WTC11 (cell line): ENCODE results near the gene SUGP2. TPM values are rescaled to one million over a fixed set of nuclear protein-coding genes. Genes with fewer than 3 reads are reported as not detected.
"Not testable (repeated sequence)": the region's sequence is repeated elsewhere in the genome, so short reads cannot be mapped to it uniquely, and the experiment has no call there.

Experiments used
- ATAC-seq: fragments of 200-7000 bp; cut with Tn5 transposase; 2 replicates; pipeline ENCODE4 v1.10.0; 2021; ENCODE audit warnings: mild to moderate bottlenecking, moderate library complexity
- CTCF ChIA-PET: fragments of 300-600 bp; sonication (Branson Sonifier 250); formaldehyde crosslinking; loops from one replicate; lab custom pipeline; 2021; ENCODE audit warnings: antibody characterized with exemption; lab: Charles Lee
- POLR2A ChIA-PET: fragments of 350-600 bp; sonication (Branson Sonifier 250); formaldehyde crosslinking; loops from one replicate; lab custom pipeline; 2021; ENCODE audit warnings: antibody characterized with exemption; lab: Charles Lee
- DNase-seq: peaks from one replicate; pipeline ENCODE4 v3.0.0; 2021; ENCODE audit warnings: low spot score
- H3K27ac Mint-ChIP-seq: 2 replicates; pipeline ENCODE4 v1.8.0; 2021; ENCODE audit warnings: mixed read lengths
- H3K27me3 Mint-ChIP-seq: 2 replicates; pipeline ENCODE4 v1.8.0; 2021; ENCODE audit warnings: low read depth, mild to moderate bottlenecking, moderate library complexity, mixed read lengths
- H3K36me3 Mint-ChIP-seq: 2 replicates; pipeline ENCODE4 v1.8.0; 2021; ENCODE audit warnings: mixed read lengths
- H3K4me1 Mint-ChIP-seq: 2 replicates; pipeline ENCODE4 v1.8.0; 2022; ENCODE audit warnings: mixed read lengths
- H3K4me3 Mint-ChIP-seq: 2 replicates; pipeline ENCODE4 v1.8.0; 2021; ENCODE audit warnings: mild to moderate bottlenecking, moderate library complexity, mixed read lengths
- H3K9me3 Mint-ChIP-seq: 2 replicates; pipeline ENCODE4 v1.8.0; 2021; ENCODE audit warnings: mixed read lengths
- CBFB ChIP-seq: sonication (generic); formaldehyde crosslinking; IDR thresholded peaks from 2 replicates; pipeline ENCODE4 v1.8.1; 2022; ENCODE audit warnings: mild to moderate bottlenecking, low read depth, missing genetic modification reagents
- ETV6 ChIP-seq: sonication (generic); formaldehyde crosslinking; IDR thresholded peaks from 2 replicates; pipeline ENCODE4 v1.8.1; 2022; ENCODE audit warnings: mild to moderate bottlenecking, missing genetic modification reagents
- FOXP1 ChIP-seq: sonication (generic); formaldehyde crosslinking; IDR thresholded peaks from 2 replicates; pipeline ENCODE4 v1.8.0; 2022; ENCODE audit warnings: missing genetic modification reagents, mild to moderate bottlenecking, moderate library complexity, borderline replicate concordance
- GABPB1 ChIP-seq: sonication (generic); formaldehyde crosslinking; IDR thresholded peaks from 2 replicates; pipeline ENCODE4 v1.8.1; 2023; ENCODE audit warnings: mild to moderate bottlenecking, missing genetic modification reagents
- NFATC4 ChIP-seq: fragments of 250-450 bp; sonication (Bioruptor Pico); IDR thresholded peaks from 2 replicates; pipeline ENCODE4 v1.9.0; 2021; ENCODE audit warnings: mild to moderate bottlenecking
- OVOL2 ChIP-seq: fragments of 250-450 bp; sonication (Bioruptor Pico); IDR thresholded peaks from 2 replicates; pipeline ENCODE4 v1.9.0; 2021; ENCODE audit warnings: mild to moderate bottlenecking, borderline replicate concordance
- SMAD3 ChIP-seq: sonication (generic); formaldehyde crosslinking; IDR thresholded peaks from 2 replicates; pipeline ENCODE4 v1.8.0; 2022; ENCODE audit warnings: missing genetic modification reagents, mild to moderate bottlenecking, borderline replicate concordance
- SOX15 ChIP-seq: fragments of 250-450 bp; sonication (Bioruptor Pico); IDR thresholded peaks from 2 replicates; pipeline ENCODE4 v1.9.0; 2021; ENCODE audit warnings: mild to moderate bottlenecking
- ZNF121 ChIP-seq: sonication (generic); formaldehyde crosslinking; IDR thresholded peaks from 2 replicates; pipeline ENCODE4 v1.8.0; 2023; ENCODE audit warnings: missing genetic modification reagents
- ZNF219 ChIP-seq: sonication (generic); formaldehyde crosslinking; IDR thresholded peaks from 2 replicates; pipeline ENCODE4 v1.8.0; 2023; ENCODE audit warnings: missing genetic modification reagents, mild to moderate bottlenecking, borderline replicate concordance
- ZNF317 ChIP-seq: sonication (generic); formaldehyde crosslinking; IDR thresholded peaks from 2 replicates; pipeline ENCODE4 v1.8.1; 2023; ENCODE audit warnings: low read depth, mild to moderate bottlenecking, moderate library complexity, missing genetic modification reagents, borderline replicate concordance
- total RNA-seq: library from RNA; stranded (reverse); gene quantifications from 3 replicates; pipeline ENCODE4 v1.2.3, GENCODE V29; 2021
- TF ChIP-seq, protein P1 (sequence below): sonication (generic); formaldehyde crosslinking; IDR thresholded peaks from 2 replicates; pipeline ENCODE4 v1.8.1; 2022; ENCODE audit warnings: mild to moderate bottlenecking, missing genetic modification reagents, moderate library complexity, borderline replicate concordance
- TF ChIP-seq, protein P2 (sequence below): fragments of 250-450 bp; sonication (Bioruptor Pico); IDR thresholded peaks from 2 replicates; pipeline ENCODE4 v1.9.0; 2021; ENCODE audit warnings: mild to moderate bottlenecking, borderline replicate concordance
- TF ChIP-seq, protein P3 (sequence below): sonication (generic); formaldehyde crosslinking; IDR thresholded peaks from 2 replicates; pipeline ENCODE4 v1.8.0; 2022; ENCODE audit warnings: mild to moderate bottlenecking, missing genetic modification reagents

SUGP2 gene
- total RNA-seq, 1 experiment from 2014 or later, result 160 TPM

DNA sequence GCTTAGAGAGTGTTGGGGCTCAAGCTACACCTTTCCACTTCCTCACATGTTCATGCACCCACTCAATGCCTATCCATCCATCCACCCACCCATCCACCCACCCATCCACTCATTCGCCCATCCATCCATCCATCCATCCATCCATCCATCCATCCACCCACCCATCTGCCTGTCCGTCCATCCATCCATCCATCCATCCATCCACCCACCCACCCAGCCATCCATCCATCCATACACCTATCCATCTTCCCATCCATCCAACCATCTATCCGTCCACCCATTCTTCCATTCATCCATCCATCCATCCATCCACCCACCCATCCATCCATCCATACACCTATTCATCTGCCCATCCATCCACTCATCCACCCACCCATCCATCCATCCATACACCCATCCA is 79.2 kb downstream of the SUGP2 start (continued):
- no peak for TF ChIP-seq ZNF121 (CRISPR knock-in tag)

DNA sequence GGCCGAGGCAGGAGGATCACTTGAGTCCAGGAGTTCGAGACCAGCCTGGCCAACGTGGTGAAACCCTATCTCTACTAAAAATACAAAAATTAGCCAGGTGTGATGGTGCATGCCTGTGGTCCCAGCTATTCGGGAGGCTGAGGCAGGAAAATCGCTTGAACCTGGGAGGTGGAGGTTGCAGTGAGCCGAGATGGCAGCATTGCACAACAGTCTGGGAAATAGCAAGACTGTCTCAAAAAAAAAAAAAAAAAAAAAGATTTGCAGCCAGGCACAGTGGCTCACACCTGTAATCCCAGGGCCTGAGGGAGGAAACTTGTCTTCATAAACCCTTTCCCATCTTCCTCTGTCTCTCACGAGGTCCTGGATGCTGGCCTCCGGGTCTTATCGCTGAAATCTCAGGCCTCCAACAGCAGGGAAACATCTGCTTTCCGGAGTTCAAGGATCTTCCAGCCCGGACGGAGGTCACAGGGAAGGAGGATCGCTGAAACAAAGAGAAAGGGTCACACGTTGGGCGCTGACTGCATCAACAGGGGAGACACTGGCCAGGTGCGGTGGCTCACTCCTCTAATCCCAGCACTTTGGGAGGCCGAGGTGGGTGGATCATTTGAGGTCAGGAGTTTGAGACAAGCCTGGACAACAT is 80.8 kb downstream of the SUGP2 start:
- H3K9me3 Mint-ChIP-seq, H3K4me1 Mint-ChIP-seq, H3K36me3 Mint-ChIP-seq, ATAC-seq, POLR2A ChIA-PET, H3K4me3 Mint-ChIP-seq, H3K27me3 Mint-ChIP-seq, H3K27ac Mint-ChIP-seq, DNase-seq, CTCF ChIA-PET: not testable (repeated sequence)

DNA sequence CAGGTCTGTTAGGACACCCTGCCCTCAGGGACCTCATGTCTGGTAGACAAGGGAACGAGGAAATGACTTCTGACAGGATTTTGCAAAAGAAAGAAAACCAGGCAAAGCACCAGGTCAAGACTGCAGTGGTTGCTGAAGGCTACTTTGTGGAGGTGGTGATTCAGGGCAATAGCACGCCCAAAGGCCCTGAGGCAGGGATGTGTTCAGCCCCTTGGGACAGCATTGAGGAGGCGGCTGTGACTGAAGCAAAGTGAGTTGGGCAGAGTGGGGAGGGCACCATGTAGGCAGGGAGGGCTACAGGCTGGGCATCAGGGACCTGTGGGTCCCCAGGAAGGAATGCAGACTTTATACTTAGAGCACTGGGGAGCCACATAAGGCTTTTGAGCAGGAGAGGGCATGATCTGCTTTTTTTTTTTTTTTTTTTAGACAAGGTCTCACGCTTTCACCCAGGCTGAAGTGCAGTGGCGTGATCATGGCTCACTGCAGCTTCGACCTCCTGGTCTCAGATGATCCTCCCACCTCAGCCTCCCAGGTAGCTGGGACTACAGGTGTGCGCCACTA is 81.5 kb downstream of the SUGP2 start:
- CTCF ChIA-PET, result no interaction called here
- peaks cover 6% of the 10 kb centered on the region; the same call in 1 of the 2 replicates for H3K9me3 Mint-ChIP-seq
- POLR2A ChIA-PET, result no interaction called here
- H3K4me3 Mint-ChIP-seq, result no peak overlapping the region
- TF ChIP-seq ETV6 (CRISPR knock-in tag) (no peak), OVOL2 (CRISPR knock-in tag) (no peak), SMAD3 (CRISPR knock-in tag) (no peak), SOX15 (CRISPR knock-in tag) (no peak), ZNF219 (CRISPR knock-in tag) (no peak), ZNF317 (no peak), FOXP1 (CRISPR knock-in tag) (no peak), GABPB1 (no peak)
- TF ChIP-seq, protein P1, sequence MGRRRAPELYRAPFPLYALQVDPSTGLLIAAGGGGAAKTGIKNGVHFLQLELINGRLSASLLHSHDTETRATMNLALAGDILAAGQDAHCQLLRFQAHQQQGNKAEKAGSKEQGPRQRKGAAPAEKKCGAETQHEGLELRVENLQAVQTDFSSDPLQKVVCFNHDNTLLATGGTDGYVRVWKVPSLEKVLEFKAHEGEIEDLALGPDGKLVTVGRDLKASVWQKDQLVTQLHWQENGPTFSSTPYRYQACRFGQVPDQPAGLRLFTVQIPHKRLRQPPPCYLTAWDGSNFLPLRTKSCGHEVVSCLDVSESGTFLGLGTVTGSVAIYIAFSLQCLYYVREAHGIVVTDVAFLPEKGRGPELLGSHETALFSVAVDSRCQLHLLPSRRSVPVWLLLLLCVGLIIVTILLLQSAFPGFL, result no peak
- TF ChIP-seq, protein P2, sequence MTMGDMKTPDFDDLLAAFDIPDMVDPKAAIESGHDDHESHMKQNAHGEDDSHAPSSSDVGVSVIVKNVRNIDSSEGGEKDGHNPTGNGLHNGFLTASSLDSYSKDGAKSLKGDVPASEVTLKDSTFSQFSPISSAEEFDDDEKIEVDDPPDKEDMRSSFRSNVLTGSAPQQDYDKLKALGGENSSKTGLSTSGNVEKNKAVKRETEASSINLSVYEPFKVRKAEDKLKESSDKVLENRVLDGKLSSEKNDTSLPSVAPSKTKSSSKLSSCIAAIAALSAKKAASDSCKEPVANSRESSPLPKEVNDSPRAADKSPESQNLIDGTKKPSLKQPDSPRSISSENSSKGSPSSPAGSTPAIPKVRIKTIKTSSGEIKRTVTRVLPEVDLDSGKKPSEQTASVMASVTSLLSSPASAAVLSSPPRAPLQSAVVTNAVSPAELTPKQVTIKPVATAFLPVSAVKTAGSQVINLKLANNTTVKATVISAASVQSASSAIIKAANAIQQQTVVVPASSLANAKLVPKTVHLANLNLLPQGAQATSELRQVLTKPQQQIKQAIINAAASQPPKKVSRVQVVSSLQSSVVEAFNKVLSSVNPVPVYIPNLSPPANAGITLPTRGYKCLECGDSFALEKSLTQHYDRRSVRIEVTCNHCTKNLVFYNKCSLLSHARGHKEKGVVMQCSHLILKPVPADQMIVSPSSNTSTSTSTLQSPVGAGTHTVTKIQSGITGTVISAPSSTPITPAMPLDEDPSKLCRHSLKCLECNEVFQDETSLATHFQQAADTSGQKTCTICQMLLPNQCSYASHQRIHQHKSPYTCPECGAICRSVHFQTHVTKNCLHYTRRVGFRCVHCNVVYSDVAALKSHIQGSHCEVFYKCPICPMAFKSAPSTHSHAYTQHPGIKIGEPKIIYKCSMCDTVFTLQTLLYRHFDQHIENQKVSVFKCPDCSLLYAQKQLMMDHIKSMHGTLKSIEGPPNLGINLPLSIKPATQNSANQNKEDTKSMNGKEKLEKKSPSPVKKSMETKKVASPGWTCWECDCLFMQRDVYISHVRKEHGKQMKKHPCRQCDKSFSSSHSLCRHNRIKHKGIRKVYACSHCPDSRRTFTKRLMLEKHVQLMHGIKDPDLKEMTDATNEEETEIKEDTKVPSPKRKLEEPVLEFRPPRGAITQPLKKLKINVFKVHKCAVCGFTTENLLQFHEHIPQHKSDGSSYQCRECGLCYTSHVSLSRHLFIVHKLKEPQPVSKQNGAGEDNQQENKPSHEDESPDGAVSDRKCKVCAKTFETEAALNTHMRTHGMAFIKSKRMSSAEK (CRISPR knock-in tag), result no peak
- DNase-seq (no peak), ATAC-seq (no peak)
- no peak overlapping the region for H3K27ac Mint-ChIP-seq
- H3K4me1 Mint-ChIP-seq, result no peaks in the 10 kb centered on the region
- H3K27me3 Mint-ChIP-seq, result peaks cover 4% of the 10 kb centered on the region
- H3K36me3 Mint-ChIP-seq, result no peaks in the 10 kb centered on the region

DNA sequence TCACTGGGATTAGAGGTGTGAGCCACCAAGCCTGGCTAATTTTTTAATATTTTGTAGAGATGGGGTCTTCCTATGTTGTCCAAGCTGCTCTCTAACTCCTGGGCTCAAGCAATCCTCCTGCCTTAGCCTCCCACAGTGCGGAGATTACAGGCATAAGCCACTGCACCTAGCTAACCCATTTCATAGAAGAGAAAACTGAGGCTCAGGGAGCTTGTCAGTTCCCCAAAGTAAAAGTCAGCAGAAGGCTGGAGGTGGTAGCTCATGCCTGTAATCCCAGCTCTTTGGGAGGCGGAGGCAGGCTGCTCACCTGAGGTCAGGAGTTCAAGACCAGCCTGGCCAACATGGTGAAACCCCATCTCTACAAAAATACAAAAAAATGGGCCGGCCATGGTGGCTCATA is 83.5 kb downstream of the SUGP2 start:
- H3K36me3 Mint-ChIP-seq, result no peaks in the 10 kb centered on the region
- H3K27ac Mint-ChIP-seq, result no peak overlapping the region
- H3K4me3 Mint-ChIP-seq, result no peak overlapping the region
- no peaks in the 10 kb centered on the region for H3K4me1 Mint-ChIP-seq
- H3K27me3 Mint-ChIP-seq, result peaks cover 8% of the 10 kb centered on the region
- H3K9me3 Mint-ChIP-seq, result peaks cover 2% of the 10 kb centered on the region; the same call in 1 of the 2 replicates
- CTCF ChIA-PET, result interaction anchor here (0.7 to 1.1 kb wide), 4 partner anchors 11 to 37 kb away, joined by 3 to 9 read pairs (median 4); no protein-coding TSS in a partner anchor
- TF ChIP-seq, protein P3, sequence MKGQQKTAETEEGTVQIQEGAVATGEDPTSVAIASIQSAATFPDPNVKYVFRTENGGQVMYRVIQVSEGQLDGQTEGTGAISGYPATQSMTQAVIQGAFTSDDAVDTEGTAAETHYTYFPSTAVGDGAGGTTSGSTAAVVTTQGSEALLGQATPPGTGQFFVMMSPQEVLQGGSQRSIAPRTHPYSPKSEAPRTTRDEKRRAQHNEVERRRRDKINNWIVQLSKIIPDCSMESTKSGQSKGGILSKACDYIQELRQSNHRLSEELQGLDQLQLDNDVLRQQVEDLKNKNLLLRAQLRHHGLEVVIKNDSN, result no peak
- TF ChIP-seq ETV6 (CRISPR knock-in tag), result no peak
- no peak for TF ChIP-seq GABPB1
- TF ChIP-seq CBFB (CRISPR knock-in tag), result no peak
- TF ChIP-seq NFATC4 (CRISPR knock-in tag), result no peak
- POLR2A ChIA-PET, result no interaction called here
- DNase-seq (no peak), ATAC-seq (no peak)
